Measurements from ENCODE around the gene CADM3.

GRCh38 chr1:159206110-159206509 lies 34.7 kb downstream of the CADM3 start:
- TF ChIP-seq, protein P1, sequence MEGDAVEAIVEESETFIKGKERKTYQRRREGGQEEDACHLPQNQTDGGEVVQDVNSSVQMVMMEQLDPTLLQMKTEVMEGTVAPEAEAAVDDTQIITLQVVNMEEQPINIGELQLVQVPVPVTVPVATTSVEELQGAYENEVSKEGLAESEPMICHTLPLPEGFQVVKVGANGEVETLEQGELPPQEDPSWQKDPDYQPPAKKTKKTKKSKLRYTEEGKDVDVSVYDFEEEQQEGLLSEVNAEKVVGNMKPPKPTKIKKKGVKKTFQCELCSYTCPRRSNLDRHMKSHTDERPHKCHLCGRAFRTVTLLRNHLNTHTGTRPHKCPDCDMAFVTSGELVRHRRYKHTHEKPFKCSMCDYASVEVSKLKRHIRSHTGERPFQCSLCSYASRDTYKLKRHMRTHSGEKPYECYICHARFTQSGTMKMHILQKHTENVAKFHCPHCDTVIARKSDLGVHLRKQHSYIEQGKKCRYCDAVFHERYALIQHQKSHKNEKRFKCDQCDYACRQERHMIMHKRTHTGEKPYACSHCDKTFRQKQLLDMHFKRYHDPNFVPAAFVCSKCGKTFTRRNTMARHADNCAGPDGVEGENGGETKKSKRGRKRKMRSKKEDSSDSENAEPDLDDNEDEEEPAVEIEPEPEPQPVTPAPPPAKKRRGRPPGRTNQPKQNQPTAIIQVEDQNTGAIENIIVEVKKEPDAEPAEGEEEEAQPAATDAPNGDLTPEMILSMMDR (IDR thresholded peaks at IDR 0.05; ENCODE audit: extremely low read depth in 1 of 2, insufficient read depth in 1 of 2, low read depth in 1 of 2, low read length in 2 of 2), result no peak
- TF ChIP-seq MAX (IDR thresholded peaks at IDR 0.05; ENCODE audit: insufficient read depth, insufficient read length), result no peak
- no peak for TF ChIP-seq FOS (IDR thresholded peaks at IDR 0.05; ENCODE audit: borderline replicate concordance, insufficient read depth, low read length)
- no peak for TF ChIP-seq EZH2 (IDR thresholded peaks at IDR 0.05; ENCODE audit: borderline replicate concordance, low read depth, low read length, severe bottlenecking)
- TF ChIP-seq POLR2AphosphoS5 (IDR thresholded peaks at IDR 0.05; ENCODE audit: insufficient read depth, low read depth, low read length), result no peak
- TF ChIP-seq POLR2A (IDR thresholded peaks at IDR 0.05; ENCODE audit: low read depth, low read length), result no peak
- TF ChIP-seq MYC (IDR thresholded peaks at IDR 0.05; ENCODE audit: low read depth, low read length), result no peak
- no peak for TF ChIP-seq GATA2 (IDR thresholded peaks at IDR 0.05; ENCODE audit: insufficient read depth, insufficient read length, low read depth, low read length)
